ENCODE measurements around the gene PDAP1.
A peak's percentile ranks its signal among the peaks of the same experiment; 100 is the strongest.
"Not testable (repeated sequence)": the region's sequence is repeated elsewhere in the genome, so short reads cannot be mapped to it uniquely, and the experiment has no call there.

Gene PDAP1

GRCh38 chr7:99383791-99384370, 24.5 kb downstream of the PDAP1 start:
- no peak for DNase-seq (ENCODE audit: low read depth)
- H3K4me3 ChIP-seq (ENCODE audit: low read length): no peak overlapping the region
- TF ChIP-seq, protein P1, sequence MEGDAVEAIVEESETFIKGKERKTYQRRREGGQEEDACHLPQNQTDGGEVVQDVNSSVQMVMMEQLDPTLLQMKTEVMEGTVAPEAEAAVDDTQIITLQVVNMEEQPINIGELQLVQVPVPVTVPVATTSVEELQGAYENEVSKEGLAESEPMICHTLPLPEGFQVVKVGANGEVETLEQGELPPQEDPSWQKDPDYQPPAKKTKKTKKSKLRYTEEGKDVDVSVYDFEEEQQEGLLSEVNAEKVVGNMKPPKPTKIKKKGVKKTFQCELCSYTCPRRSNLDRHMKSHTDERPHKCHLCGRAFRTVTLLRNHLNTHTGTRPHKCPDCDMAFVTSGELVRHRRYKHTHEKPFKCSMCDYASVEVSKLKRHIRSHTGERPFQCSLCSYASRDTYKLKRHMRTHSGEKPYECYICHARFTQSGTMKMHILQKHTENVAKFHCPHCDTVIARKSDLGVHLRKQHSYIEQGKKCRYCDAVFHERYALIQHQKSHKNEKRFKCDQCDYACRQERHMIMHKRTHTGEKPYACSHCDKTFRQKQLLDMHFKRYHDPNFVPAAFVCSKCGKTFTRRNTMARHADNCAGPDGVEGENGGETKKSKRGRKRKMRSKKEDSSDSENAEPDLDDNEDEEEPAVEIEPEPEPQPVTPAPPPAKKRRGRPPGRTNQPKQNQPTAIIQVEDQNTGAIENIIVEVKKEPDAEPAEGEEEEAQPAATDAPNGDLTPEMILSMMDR (conservative IDR thresholded peaks at IDR 0.05; ENCODE audit: low read length): no peak

DNA sequence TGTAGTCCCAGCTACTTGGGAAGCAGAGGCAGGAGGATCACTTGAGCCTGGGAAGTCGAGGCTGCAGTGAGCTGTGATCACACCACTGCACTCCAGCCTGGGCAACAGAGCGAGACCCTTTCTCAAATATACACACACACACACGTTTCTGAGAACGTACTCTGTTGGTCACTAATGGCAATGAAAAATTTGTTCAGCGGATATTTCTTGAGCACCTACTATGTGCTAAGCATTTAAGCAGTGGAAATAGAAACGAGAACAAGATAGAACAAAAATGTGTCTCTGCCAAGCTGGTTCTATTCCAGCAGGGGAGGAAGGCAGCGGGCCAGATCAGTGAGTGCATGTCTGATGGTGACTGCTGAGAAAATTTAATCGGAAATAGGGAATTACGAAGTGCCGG, 25.2 kb downstream of the PDAP1 start:
- no peak overlapping the region for H3K4me3 ChIP-seq (ENCODE audit: low read length)
- TF ChIP-seq, protein P1 (conservative IDR thresholded peaks at IDR 0.05; ENCODE audit: low read length): no peak
- DNase-seq (ENCODE audit: low read depth): no peak

GRCh38 chr7:99381664-99382075, 26.7 kb downstream of the PDAP1 start:
- no peak for DNase-seq (ENCODE audit: low read depth)
- TF ChIP-seq, protein P1 (conservative IDR thresholded peaks at IDR 0.05; ENCODE audit: low read length): no peak
- no peak overlapping the region for H3K4me3 ChIP-seq (ENCODE audit: low read length)

GRCh38 chr7:99380823-99381663, 27.4 kb downstream of the PDAP1 start:
- H3K4me3 ChIP-seq (ENCODE audit: low read length): no peak overlapping the region
- DNase-seq (ENCODE audit: low read depth): no peak
- TF ChIP-seq, protein P1 (conservative IDR thresholded peaks at IDR 0.05; ENCODE audit: low read length): no peak

GRCh38 chr7:99380032-99380822, 28.2 kb downstream of the PDAP1 start:
- TF ChIP-seq, protein P1 (conservative IDR thresholded peaks at IDR 0.05; ENCODE audit: low read length): no peak
- DNase-seq (ENCODE audit: low read depth): peak; percentile 37
- peak overlapping the region; percentile 36 for H3K4me3 ChIP-seq (ENCODE audit: low read length)

GRCh38 chr7:99379693-99380031, 28.7 kb downstream of the PDAP1 start:
- H3K4me3 ChIP-seq (ENCODE audit: low read length): peak overlapping the region; percentile 36
- not testable (repeated sequence) for DNase-seq (ENCODE audit: low read depth)

DNA sequence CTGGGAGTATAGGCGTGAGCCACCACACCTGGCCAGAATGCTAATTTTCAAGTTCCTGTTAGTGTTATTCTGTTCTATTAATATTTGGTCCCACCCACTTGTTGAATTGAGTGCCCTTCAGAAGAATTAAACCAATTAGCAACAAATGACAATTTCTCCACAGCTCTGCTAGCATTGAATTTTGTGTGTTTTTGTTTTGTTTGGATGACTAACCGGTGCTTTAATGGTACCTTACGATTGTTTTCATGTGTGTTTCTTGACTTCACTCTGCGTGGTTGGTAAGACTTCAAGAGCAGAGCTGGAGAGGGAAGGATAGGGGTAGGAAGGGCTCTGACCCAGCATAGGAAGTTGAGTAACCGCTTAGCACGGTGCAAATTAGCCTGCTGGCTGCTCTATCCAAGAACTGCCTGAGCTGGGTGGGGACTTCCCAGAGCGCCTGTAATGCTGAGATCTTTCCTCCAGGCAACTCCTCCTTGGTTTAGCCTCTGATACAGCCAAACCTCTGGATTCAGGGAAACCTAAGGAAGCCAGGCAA, 29.3 kb downstream of the PDAP1 start:
- peak overlapping the region; percentile 36 for H3K4me3 ChIP-seq (ENCODE audit: low read length)
- TF ChIP-seq, protein P1 (conservative IDR thresholded peaks at IDR 0.05; ENCODE audit: low read length): peak; percentile 28; the same call in 1 of the 2 replicates
- peak; percentile 96 for DNase-seq (ENCODE audit: low read depth)

Data from AG10803 (cell line).